Cortex of kidney (tissue), 1 donor: ENCODE data around the gene GDF9.

Experiments
- DNase-seq: peaks from one replicate; lab custom pipeline; 2025; lab: John Stamatoyannopoulos, UW

Gene GDF9, protein sequence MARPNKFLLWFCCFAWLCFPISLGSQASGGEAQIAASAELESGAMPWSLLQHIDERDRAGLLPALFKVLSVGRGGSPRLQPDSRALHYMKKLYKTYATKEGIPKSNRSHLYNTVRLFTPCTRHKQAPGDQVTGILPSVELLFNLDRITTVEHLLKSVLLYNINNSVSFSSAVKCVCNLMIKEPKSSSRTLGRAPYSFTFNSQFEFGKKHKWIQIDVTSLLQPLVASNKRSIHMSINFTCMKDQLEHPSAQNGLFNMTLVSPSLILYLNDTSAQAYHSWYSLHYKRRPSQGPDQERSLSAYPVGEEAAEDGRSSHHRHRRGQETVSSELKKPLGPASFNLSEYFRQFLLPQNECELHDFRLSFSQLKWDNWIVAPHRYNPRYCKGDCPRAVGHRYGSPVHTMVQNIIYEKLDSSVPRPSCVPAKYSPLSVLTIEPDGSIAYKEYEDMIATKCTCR

DNA sequence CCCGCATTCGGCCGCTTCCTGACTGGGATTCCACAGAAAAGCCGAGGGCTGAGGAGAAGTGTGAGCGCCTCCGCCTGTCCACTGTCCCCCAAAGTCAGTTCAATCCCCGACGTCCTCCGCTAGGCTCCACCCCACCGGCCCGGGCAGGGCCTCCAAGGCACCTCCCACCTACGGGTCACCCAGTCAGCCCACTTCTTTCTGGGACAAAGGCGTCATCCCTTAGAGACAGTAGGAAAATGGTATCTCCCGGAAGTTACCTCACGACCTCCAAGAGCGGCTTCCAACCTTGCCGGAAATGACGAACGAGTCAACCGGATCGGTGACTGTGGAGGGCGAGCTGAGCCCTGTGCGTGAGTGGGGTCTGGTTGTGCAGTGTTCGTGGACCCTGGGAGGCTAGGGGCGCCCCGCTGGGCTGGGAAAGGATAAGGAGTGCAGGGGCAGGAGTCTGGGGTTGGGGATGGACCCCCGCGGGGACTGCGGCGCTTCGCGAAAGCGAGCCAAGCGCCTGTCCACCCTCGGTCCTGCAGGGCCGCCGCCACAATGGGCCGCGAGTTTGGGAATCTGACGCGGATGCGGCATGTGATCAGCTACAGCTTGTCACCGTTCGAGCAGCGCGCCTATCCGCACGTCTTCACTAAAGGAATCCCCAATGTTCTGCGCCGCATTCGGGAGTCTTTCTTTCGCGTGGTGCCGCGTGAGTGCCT, at the start of gene GDF9, which contains the start of gene UQCRQ:
TSS of gene GDF9 (minus strand) at position 128 of the 704 bp plus-strand sequence. CDS start 1,936 bp downstream, outside the sequence.
TSS of gene UQCRQ (plus strand) at position 301 of the 704 bp plus-strand sequence. CDS start at position 541, 240 bp downstream.
- DNase-seq: peak; percentile 60

DNA sequence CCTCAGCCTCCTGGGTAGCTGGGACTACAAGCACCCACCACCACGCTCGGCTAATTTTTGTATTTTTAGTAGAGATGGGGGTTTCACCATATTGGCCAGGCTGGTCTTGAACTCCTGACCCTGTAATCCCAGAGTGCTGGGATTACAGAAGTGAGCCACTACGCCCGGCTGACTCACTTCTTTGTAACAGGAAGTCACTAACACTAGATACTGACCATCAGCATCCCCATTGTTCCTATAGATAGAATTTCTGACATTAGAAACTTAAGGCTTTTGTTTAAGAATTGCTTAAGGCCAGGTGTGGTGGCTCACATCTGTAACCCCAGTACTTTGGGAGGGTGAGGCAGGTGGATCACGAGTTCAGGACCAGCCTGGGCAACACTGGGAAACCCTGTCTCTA, 49.4 kb upstream of the GDF9 start:
- DNase-seq: no peak

DNA sequence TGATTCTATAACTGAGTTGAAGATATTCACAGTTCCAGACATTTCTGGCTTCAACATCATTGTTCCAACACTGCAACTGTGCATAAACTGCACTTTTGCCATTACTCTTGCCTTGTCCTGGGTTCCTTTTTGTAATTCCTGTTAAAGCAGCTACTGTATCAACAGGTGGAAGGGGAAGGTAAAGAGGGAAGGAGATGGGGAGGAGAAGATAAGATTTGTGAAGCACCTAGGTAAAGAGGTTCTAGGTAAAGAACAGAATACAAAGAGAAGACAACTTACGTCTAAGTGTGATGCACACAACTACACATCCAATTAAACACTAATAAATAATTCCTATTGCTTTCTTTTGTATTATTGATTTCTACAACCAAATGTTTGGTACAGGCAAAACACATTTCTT, 43.4 kb upstream of the GDF9 start:
- DNase-seq: no peak

DNA sequence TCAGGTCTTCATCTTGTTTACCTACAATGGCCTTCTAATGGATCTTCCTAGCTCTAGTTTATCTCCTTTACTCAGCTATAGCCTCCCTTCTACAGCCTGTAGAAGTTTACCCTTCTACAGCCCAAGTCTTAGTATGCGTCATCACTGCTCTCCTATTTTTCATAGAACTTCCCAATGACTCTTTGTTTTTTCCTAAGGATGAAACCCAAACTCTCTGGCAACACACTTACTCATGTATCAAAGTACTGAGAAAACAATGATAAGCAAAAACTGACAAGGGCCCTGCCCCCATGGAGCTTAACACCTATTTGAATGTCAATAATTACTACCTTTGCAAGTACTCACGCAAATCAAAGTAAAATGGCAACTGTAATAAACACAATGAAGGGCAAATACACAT, 40.9 kb upstream of the GDF9 start:
- DNase-seq: no peak

DNA sequence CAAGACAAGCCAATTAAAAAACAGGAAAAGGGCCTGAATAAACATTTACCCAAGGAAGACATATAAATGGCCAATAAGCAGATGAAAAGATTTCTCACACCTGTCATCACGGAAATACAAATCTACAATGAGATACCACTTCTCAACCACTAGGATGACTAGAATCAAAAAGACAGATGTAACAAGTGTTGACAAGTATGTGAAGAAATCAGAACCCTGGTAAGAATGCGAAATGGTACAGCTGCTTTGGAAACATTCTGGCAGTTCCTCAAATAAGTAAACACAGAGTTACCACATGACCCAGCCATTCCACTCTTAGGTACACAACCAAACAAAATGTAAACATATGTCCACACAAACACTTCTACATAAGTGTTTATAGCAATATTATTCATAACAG, 39.7 kb upstream of the GDF9 start:
- DNase-seq: no peak

DNA sequence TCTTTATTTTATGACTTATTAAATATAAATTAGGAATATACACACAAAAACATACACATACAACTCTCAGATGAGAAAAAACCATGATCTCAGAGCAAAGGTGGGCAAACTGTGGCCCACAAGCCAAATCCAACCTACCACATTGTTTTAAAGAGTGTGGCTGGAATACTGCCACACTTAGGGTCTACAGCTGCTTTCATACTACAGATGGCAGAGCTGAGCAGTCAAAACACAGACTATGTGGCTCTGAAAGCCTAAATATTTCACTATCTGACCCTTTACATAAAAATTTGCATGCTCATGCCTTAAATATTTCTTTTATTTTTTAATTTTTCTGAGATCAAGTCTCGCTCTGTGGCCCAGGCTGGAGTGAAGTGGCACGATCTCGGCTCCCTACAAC, 35.5 kb upstream of the GDF9 start:
- no peak for DNase-seq

DNA sequence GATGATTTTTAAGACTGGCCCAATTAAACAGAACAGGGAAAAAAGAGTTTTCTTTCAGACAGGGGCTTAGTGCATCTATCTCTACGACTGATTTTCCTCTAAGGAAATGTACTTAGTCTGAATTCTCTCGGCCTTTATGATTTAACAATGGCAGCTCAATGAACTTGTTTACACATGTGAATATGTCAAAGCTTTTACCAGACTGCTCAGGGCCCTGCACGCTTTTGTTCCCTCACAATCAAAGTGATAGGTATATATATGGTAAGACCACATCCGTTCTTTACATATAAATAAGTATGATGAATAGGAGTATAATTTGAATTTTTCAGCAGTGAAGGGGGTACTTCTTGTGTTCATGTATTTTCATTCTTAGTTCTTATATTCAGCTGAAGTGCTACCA, 34.8 kb upstream of the GDF9 start:
- DNase-seq: no peak

DNA sequence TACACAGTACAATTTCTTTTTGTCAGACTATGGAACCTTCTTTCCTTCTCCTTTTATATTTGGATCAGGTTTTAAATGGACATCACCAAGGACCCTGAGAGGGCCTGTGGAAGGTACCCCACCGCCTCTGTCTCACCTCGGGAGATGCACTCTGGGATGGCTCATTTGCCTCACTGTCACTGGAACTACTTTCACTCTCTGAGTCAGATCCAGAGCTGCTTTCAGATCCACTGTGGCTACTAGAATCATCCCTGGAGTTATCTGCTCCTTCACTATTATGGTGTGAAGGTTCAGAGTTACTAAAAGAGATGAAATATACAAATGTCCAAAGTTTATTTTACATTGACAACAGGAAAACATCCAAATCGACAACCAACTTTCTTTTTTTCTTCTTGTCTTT, 31.8 kb upstream of the GDF9 start:
- DNase-seq: no peak

DNA sequence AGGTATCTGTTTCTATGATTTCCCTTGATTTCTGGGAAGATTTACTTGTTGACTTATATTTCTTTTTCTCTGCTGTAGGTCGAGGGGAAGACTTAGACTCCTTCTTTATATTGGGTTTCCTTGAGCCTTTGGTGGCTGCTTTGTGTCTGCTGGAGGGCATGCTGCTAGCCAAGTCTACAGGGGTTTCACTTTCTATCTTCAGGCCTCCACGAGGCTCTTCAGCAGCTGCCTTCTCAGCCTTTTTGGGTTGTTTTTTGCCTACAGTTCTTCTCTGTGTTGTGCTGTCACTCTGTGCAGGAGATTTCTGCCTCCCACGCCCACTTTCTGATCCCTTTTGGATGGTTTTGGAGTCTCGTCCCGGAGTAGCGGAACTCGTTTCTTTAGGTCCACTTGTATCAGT, 30.4 kb upstream of the GDF9 start:
- no peak for DNase-seq

DNA sequence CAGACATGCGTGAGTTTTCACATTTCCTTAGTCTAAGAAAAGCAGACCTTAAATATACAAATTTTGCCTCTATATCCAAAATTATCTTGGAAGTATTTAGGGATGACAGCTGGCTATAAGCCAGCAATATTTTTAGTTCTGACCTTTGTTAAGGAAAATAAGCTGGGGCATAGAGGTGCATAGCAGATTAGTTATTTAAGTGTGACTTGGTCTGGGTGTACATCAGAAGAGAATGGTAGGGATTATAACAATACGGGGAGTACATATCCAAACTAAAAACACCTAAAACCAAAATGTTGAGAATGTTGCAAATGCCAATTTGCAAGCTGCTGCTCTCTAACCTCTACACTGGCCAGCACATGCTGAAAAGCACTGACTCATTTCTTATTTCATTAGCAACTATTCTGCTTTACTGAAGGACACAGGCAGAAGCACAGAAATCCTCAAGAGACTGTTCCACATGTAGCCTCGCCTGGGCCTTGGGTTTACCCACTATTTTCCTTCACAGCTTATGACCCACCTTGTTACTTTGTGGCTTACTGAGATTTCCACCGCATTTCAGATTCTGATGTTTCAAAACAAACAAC, 29.5 kb upstream of the GDF9 start:
- no peak for DNase-seq

DNA sequence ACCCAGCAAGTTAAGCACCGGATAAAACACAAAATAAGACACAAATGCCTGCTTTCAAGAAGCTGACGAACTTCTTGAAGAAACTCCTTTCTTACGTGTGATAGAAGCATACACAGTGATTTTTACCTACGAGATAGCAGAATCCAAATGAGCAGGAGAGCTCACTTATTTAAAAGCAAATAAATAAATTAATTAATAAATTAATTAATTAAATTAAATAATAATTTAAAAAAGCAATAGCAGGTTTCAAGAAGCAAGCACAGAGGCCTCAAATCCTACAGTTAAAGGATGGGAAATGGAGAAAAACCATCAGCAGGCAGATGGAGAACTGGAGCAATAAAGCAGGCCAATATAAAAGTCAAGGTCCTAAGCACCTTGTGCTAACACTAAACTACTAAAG, 24.5 kb upstream of the GDF9 start:
- no peak for DNase-seq

DNA sequence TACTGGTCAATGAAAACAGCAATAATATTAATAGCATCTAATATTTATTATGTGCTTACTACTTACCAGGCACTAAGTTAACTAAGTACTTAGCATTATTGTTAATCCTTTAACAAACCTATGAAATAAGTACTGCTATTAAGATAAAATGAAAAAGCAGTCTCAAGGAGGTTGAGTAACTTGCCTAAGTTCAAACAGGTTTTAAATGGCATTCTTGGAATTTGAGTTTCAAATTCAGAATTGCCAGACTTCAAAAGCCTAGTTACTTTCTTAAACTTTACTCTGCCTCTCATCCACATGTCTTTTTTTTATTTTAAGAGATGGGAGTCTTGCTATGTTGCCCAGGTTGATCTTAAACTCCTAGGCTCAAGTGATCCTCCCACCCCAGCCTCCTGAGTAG, 23.2 kb upstream of the GDF9 start:
- DNase-seq: no peak

DNA sequence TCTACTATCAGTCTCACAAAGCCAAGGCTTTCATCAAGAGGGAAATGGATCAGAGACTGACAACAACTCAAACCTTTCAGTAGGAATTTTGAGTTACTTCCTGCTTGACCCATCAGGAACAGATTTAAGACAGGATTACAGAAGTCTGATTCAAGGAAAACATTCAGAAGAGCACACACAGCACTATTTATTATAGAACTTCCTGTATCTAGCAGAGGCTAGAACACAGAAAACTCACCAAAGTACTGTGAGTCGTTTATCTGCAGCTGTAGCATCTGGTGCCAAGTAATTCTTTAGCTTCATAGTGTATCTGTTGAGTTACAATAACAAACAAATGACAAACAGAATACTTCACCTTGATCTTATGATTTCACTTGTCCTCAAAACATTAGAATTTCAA, 21.0 kb upstream of the GDF9 start:
- DNase-seq: no peak

DNA sequence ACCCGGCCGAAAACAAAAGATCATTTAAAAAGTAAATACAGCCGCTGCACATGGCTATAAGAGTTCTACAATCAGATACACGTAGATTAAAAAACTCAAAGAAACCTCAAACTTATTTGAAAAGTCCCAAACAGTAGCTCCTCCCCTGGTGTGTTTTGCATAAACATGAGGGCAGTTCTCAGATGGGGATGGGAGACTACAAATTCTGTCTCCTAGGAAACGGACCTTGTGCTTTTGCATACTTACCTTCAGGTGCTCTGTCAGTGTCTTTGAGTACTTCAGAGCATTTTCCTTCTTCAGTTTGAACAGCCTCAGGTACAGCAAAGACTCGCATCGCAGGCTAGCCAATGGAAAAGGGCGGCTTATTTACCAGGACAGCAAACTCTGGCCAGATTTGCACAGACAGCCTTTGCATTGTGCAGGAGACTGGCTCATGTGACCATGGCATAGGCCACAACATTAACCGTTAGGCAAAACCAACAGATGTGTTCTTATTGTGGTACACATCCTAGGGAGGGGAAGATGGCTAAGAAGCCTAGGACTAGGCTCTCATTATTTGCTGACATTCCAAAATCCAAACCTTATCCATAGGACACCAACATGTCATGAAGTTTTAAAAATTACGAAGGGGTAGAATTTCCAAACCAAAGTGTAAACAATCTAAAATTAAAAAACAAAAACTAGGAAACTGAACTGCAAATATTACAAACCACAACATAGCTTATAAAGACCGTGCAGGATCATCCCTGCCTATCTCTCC, 20.0 kb upstream of the GDF9 start:
- no peak for DNase-seq

DNA sequence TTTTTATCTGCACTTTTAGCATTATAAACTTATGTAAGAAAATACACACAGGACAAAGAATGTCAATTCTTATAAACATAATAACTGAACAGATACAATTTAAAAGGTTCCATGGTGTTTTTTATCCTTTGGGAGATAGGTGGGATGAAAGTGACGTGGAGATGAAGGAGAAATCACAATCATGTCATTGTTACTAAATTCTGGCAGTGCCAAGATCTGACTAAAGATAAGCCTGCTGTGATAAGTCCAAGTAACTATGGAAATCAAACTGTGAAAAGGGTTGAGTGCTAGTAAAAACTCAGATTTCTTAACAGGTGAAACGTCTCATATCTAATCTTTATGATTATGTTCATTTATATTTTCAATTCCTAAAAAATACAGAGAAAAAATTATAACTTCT, 18.3 kb upstream of the GDF9 start:
- DNase-seq: no peak

DNA sequence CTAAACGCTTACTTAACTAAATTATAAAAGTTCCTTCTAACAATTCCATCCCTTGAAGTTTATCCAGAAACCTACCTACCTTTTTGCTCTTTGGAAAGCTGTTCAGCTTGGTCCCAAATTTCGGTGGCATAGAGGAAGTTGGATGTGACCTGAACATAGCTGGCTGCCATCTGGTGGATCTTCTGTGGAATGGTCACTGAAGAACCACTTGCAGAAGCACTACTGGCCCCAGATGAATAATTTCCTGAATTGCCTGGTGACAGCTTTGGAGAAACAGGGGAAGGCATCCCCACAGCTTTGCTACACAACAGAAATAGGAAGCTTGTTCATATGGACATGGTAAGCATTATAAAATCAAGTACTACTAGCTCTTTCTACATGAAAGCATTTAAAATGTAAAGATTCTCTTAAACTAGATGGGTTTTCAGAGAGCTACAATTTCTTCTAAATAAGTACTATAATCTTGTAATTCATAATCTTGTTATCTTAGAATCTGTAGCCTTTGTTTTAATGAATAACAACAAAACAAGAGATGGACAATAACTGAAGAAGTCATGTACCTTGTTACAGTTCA, 17.1 kb upstream of the GDF9 start:
- no peak for DNase-seq

DNA sequence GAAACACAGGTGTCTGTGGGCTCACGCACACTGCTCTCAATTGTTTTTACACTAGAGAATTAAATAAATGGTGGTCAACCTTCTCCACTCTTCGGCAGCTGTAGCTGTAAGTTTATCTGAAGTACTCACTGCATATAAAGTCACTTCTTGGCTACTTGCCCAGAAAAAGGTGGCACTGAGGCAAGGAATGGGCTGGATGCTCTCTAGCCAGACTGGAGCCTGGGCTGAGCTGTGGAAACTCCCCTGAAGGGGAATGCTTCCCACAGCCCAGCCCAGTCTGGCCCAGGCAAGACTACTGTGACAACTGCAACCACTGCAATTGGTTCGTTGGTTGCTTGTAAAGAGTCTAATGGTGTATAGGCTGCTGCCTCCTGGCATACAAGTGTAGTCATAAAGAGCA, 11.7 kb upstream of the GDF9 start:
- no peak for DNase-seq

DNA sequence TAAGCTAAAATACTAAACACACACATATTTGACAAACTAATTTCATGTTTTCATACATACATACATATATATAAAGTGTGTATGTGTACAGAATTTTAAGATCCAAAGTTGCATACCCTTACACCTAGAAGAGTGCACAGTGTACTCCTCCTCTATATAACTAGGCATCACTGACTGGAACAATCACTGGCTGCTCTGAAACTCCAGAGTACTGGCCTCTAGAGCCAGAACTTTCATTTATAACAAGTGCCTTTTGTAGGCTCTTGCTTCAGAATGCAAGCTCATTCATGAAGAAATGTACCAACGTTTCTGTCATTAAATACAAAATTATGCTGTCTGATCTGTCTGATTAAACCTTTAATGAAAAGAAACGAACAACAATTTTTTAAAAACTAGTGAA, 11.2 kb upstream of the GDF9 start:
- no peak for DNase-seq

DNA sequence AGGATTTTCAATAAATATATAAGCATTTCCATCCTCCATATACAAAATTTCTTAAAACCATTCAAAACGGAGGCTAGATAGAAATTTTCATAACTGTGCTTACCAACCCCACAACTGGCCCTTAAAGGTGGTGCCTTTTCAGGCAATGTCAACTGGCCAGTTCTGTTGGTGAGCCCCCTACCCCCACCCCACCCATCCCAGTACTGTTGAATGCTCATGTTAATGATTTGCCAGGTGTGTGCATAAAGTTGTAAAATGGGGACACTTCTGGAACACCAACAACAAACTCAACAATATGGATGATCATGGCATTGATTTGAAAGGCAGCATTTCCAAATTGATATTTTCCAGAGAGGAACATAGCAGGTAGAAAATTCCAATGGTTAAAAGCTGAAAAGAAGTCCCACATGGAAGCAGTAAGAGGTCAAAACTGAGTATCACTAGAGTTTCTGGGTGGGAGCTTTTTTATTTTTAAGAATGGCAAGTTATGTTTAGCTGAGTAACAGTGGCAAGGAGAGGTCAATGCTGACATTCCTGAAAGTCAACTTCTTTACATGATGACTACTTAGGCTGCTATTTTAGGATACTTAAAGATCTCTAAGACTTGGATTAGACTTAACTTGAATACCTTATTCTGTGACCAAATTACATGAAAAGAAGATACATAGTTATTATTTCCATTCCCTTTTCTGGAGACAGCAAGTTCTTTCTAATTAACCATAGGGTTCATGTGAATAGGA, 9.9 kb upstream of the GDF9 start:
- no peak for DNase-seq

DNA sequence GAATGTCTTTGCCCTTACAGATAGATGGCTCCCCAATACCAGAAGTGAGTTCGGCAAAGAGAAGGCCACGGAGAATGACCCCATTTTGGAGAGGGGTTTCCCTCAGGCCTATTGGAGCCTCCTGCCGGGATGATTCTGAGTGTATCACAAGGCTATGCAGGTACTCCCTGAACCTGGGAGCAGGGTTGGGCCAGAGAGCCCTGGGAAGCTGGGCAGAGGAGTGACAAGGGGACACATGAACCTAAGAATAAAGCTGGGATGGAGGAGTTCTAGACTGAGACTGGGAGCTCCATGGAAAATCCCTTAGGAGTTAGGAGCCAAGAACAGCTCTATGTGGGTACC, 7.6 kb upstream of the GDF9 start:
- DNase-seq: no peak
